Measurements from ENCODE around the gene ZNF548. TPM values are rescaled to one million over a fixed set of nuclear protein-coding genes. Genes with fewer than 3 reads are reported as not detected.
A peak's percentile ranks its signal among the peaks of the same experiment; 100 is the strongest.

Gene ZNF548
- total RNA-seq, 1 donor from 2014 or later: 16.6 TPM

- Histone ChIP-seq H4K20me1 (ENCODE audit: insufficient read depth, low read length) (no peaks in the 10 kb centered on the region), H3K9me3 (ENCODE audit: insufficient read depth, low read depth, low read length) (peaks cover 43% of the 10 kb centered on the region), H3K4me1 (ENCODE audit: insufficient read depth, low read length) (no peaks in the 10 kb centered on the region), H3K79me2 (ENCODE audit: insufficient read depth, low read length) (peaks cover 22% of the 10 kb centered on the region), H3K9ac (ENCODE audit: low read length) (no peak overlapping the region), H3K36me3 (ENCODE audit: insufficient read depth, low read length) (peaks cover 30% of the 10 kb centered on the region), H2AFZ (ENCODE audit: low read depth, low read length) (no peak overlapping the region), H3K4me2 (ENCODE audit: low read length) (no peak overlapping the region), H3K27me3 (ENCODE audit: insufficient read depth, low read length) (no peaks in the 10 kb centered on the region), H3K27ac (ENCODE audit: low read depth, low read length) (no peak overlapping the region), H3K4me3 (ENCODE audit: insufficient read depth, low read depth, low read length) (no peak overlapping the region)
- FAIRE-seq (no peak), DNase-seq (ENCODE audit: low read depth) (no peak)
- H3K9me3 Mint-ChIP-seq (ENCODE audit: unreplicated experiment): no peaks in the 10 kb centered on the region
- TF ChIP-seq CTCF (IDR thresholded peaks at IDR 0.05; ENCODE audit: insufficient read depth, low read depth, low read length): no peak
- TF ChIP-seq EZH2 (IDR thresholded peaks at IDR 0.05; ENCODE audit: insufficient read depth, low read length): no peak
- H3K27me3 Mint-ChIP-seq (ENCODE audit: low read depth, unreplicated experiment): no peaks in the 10 kb centered on the region
- peaks cover 6% of the 10 kb centered on the region for H3K4me1 Mint-ChIP-seq (ENCODE audit: low read depth, unreplicated experiment)
- H3K27ac Mint-ChIP-seq (ENCODE audit: unreplicated experiment): no peak overlapping the region
- no peak overlapping the region for H3K4me3 Mint-ChIP-seq (ENCODE audit: unreplicated experiment)
- H3K36me3 Mint-ChIP-seq (ENCODE audit: low read depth, unreplicated experiment): peaks cover 36% of the 10 kb centered on the region
Measured at GRCh38 chr19:57359300-57359699, 30.4 kb upstream of the ZNF548 start.

GRCh38 chr19:57362419-57362818, 27.2 kb upstream of the ZNF548 start:
- peaks cover 6% of the 10 kb centered on the region for H3K4me1 Mint-ChIP-seq (ENCODE audit: low read depth, unreplicated experiment)
- FAIRE-seq (no peak), DNase-seq (ENCODE audit: low read depth) (no peak)
- peaks cover 11% of the 10 kb centered on the region for H3K36me3 ChIP-seq (ENCODE audit: insufficient read depth, low read length)
- H3K4me3 Mint-ChIP-seq (ENCODE audit: unreplicated experiment): peak overlapping the region; percentile 95
- H3K27me3 ChIP-seq (ENCODE audit: insufficient read depth, low read length): no peaks in the 10 kb centered on the region
- H3K9me3 ChIP-seq (ENCODE audit: insufficient read depth, low read depth, low read length): peaks cover 17% of the 10 kb centered on the region
- no peak for TF ChIP-seq EZH2 (IDR thresholded peaks at IDR 0.05; ENCODE audit: insufficient read depth, low read length)
- H3K9me3 Mint-ChIP-seq (ENCODE audit: unreplicated experiment): no peaks in the 10 kb centered on the region
- peak overlapping the region; percentile 55 for H3K27ac ChIP-seq (ENCODE audit: low read depth, low read length)
- H3K27me3 Mint-ChIP-seq (ENCODE audit: low read depth, unreplicated experiment): no peaks in the 10 kb centered on the region
- H3K4me2 ChIP-seq (ENCODE audit: low read length): peak overlapping the region; percentile 82
- H4K20me1 ChIP-seq (ENCODE audit: insufficient read depth, low read length): no peaks in the 10 kb centered on the region
- no peaks in the 10 kb centered on the region for H3K4me1 ChIP-seq (ENCODE audit: insufficient read depth, low read length)
- no peak overlapping the region for H3K9ac ChIP-seq (ENCODE audit: low read length)
- H2AFZ ChIP-seq (ENCODE audit: low read depth, low read length): peak overlapping the region; percentile 85
- peaks cover 16% of the 10 kb centered on the region for H3K79me2 ChIP-seq (ENCODE audit: insufficient read depth, low read length)
- peak overlapping the region; percentile 67 for H3K4me3 ChIP-seq (ENCODE audit: insufficient read depth, low read depth, low read length)
- peak overlapping the region; percentile 91 for H3K27ac Mint-ChIP-seq (ENCODE audit: unreplicated experiment)
- peaks cover 17% of the 10 kb centered on the region for H3K36me3 Mint-ChIP-seq (ENCODE audit: low read depth, unreplicated experiment)

DNA sequence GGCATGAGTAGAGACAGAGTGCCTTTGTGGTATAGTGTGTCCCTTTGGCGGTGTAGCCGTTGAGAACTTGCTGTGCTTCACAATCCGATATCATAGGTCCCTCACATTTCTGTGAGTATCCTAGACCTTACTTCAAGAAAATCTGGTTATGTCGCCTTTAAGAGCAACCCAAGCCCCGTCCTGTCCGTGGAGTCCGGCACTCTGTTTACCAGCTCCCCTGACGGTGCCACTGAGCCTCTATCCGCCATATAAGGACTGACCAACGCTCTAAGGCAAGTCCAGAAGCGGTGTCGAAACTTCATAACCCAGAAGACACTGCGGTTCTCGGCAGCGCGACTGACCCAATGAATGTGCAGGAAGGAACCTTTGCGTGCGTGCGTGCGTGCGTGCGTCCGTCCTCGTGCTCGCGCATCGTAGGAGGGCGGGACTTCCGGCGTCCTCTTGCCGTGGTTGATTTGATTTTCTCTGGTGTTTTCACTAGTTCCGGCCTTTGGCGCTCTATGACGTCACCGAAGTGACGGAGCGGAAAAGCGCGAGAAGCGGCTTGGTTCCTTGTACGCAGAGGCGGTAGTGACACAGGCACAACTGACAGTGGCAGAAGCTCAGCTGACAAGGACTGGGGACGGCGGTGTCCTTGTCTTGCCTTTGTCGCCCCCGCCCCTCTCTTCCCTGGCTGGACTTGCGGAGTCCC, 26.5 kb upstream of the ZNF548 start, which contains the start of the genes TRAPPC2B and ZNF547:
Gene TRAPPC2B, plus strand, starts transcription at position 555 of the 691 bp plus-strand sequence. CDS start 1,283 bp downstream, outside the sequence.
Gene ZNF547, plus strand, starts transcription at position 555 of the 691 bp plus-strand sequence. CDS start 5,005 bp downstream, outside the sequence.
- peak within 1 kb of the TSS; percentile 85 for H2AFZ ChIP-seq (ENCODE audit: low read depth, low read length)
- peak; percentile 94 for FAIRE-seq
- H3K36me3 ChIP-seq (ENCODE audit: insufficient read depth, low read length): peaks cover 7% of the 10 kb centered on the region
- Mint-ChIP-seq H3K9me3 (ENCODE audit: unreplicated experiment) (no peaks in the 10 kb centered on the region), H3K27ac (ENCODE audit: unreplicated experiment) (peak within 1 kb of the TSS; percentile 91), H3K27me3 (ENCODE audit: low read depth, unreplicated experiment) (no peaks in the 10 kb centered on the region), H3K4me3 (ENCODE audit: unreplicated experiment) (peak within 1 kb of the TSS; percentile 95), H3K36me3 (ENCODE audit: low read depth, unreplicated experiment) (peaks cover 16% of the 10 kb centered on the region), H3K4me1 (ENCODE audit: low read depth, unreplicated experiment) (peaks cover 6% of the 10 kb centered on the region)
- no peaks in the 10 kb centered on the region for H3K4me1 ChIP-seq (ENCODE audit: insufficient read depth, low read length)
- no peaks in the 10 kb centered on the region for H3K27me3 ChIP-seq (ENCODE audit: insufficient read depth, low read length)
- peak; percentile 100 for DNase-seq (ENCODE audit: low read depth)
- H3K9ac ChIP-seq (ENCODE audit: low read length): peak within 1 kb of the TSS; percentile 82
- H3K4me3 ChIP-seq (ENCODE audit: insufficient read depth, low read depth, low read length): peak within 1 kb of the TSS; percentile 67
- H4K20me1 ChIP-seq (ENCODE audit: insufficient read depth, low read length): no peaks in the 10 kb centered on the region
- H3K79me2 ChIP-seq (ENCODE audit: insufficient read depth, low read length): peaks cover 16% of the 10 kb centered on the region
- peaks cover 10% of the 10 kb centered on the region for H3K9me3 ChIP-seq (ENCODE audit: insufficient read depth, low read depth, low read length)
- peak within 1 kb of the TSS; percentile 82 for H3K4me2 ChIP-seq (ENCODE audit: low read length)
- H3K27ac ChIP-seq (ENCODE audit: low read depth, low read length): peak within 1 kb of the TSS; percentile 66
- TF ChIP-seq EZH2 (IDR thresholded peaks at IDR 0.05; ENCODE audit: insufficient read depth, low read length) (no peak), CTCF (IDR thresholded peaks at IDR 0.05; ENCODE audit: insufficient read depth, low read depth, low read length) (no peak)

All from astrocyte (in vitro differentiated cells and primary cell).